C4-2B (cell line): Measurements from ENCODE around the gene OR5W2.
"Not testable (repeated sequence)": the region's sequence is repeated elsewhere in the genome, so short reads cannot be mapped to it uniquely, and the experiment has no call there.

ENCODE experiments used
- H3K27ac ChIP-seq: fragments of 450-650 bp; 2 replicates; pipeline ENCODE4 v1.5.1; 2017
- CTCF ChIP-seq: fragments of 450-650 bp; conservative IDR thresholded peaks from 2 replicates; pipeline ENCODE4 v1.5.1; 2017; ENCODE audit warnings: mild to moderate bottlenecking
- ZFX ChIP-seq: fragments of 450-650 bp; IDR thresholded peaks from 2 replicates; pipeline ENCODE4 v1.6.1; 2017

OR5W2 gene

GRCh38 chr11:55895216-55895615, 19.2 kb downstream of the OR5W2 start:
- H3K27ac ChIP-seq = no peak overlapping the region
- TF ChIP-seq CTCF (peak; percentile 23), ZFX (no peak)

GRCh38 chr11:55885481-55885880, 28.9 kb downstream of the OR5W2 start:
- H3K27ac ChIP-seq = not testable (repeated sequence)

- H3K27ac ChIP-seq = not testable (repeated sequence)
Measured at GRCh38 chr11:55884995-55885394, 29.4 kb downstream of the OR5W2 start.

- not testable (repeated sequence) for H3K27ac ChIP-seq
Measured at GRCh38 chr11:55882997-55883396, 31.4 kb downstream of the OR5W2 start, which contains the start of gene TRIM51. TSS of gene TRIM51 (plus strand) at chr11:55883297. CDS start at chr11:55885429, 2,132 bp downstream.

GRCh38 chr11:55873146-55873545, 41.2 kb downstream of the OR5W2 start:
- peak; percentile 33 for TF ChIP-seq CTCF
- H3K27ac ChIP-seq = not testable (repeated sequence)

- H3K27ac ChIP-seq = not testable (repeated sequence)
Measured at GRCh38 chr11:55872731-55873130, 41.7 kb downstream of the OR5W2 start.

GRCh38 chr11:55867354-55867753, 47.0 kb downstream of the OR5W2 start:
- H3K27ac ChIP-seq = not testable (repeated sequence)
